A549 (cell line): Measurements from ENCODE around the gene TGFBR2.

ENCODE experiments used
- CEBPB ChIP-seq, 2 experiments: fragments of >200 bp in 1 of 2; sonication (Bioruptor Twin) in 1 of 2; formaldehyde crosslinking in 1 of 2; IDR thresholded peaks; 2 replicates each; pipeline ENCODE4 v1.6.1; 2012 to 2016
- CHD2 ChIP-seq: fragments of 150-350 bp; IDR thresholded peaks from 2 replicates; pipeline ENCODE4 v1.6.1; 2014; ENCODE audit warnings: low read length; ENCODE audit not compliant: partially characterized antibody
- ESRRA ChIP-seq: fragments of 150-350 bp; IDR thresholded peaks from 2 replicates; pipeline ENCODE4 v1.6.1; 2014; ENCODE audit warnings: mild to moderate bottlenecking, low read length, borderline replicate concordance
- JUN ChIP-seq, 2 experiments: fragments of >200 bp; sonication (Bioruptor Twin); formaldehyde crosslinking; IDR thresholded peaks; 2 replicates in 1 of 2; 3 replicates in 1 of 2; pipeline ENCODE4 v1.6.1; 2016 to 2017
- MAZ ChIP-seq: fragments of 150-350 bp; IDR thresholded peaks from 2 replicates; pipeline ENCODE4 v1.6.1; 2014; ENCODE audit warnings: antibody characterized with exemption, low read depth, low read length, borderline replicate concordance
- NR3C1 ChIP-seq: fragments of >200 bp; sonication (Bioruptor Twin); formaldehyde crosslinking; IDR thresholded peaks from 3 replicates; pipeline ENCODE4 v1.6.1; 2017
- POLR2A ChIP-seq: IDR thresholded peaks from 2 replicates; pipeline ENCODE4 v1.6.1; 2012; ENCODE audit warnings: mild to moderate bottlenecking, low read length
- SREBF2 ChIP-seq: fragments of 450-650 bp; IDR thresholded peaks from 2 replicates; pipeline ENCODE4 v1.6.1; 2014; ENCODE audit warnings: mild to moderate bottlenecking, moderate library complexity
- ZNF302 ChIP-seq: fragments of 250-450 bp; sonication (Bioruptor Pico); IDR thresholded peaks from 2 replicates; pipeline ENCODE4 v1.9.0; 2021; ENCODE audit warnings: inconsistent platforms, mild to moderate bottlenecking, moderate library complexity
- TF ChIP-seq, protein P1 (sequence below): fragments of >200 bp; sonication (Bioruptor Twin); formaldehyde crosslinking; IDR thresholded peaks from 3 replicates; pipeline ENCODE4 v1.5.1; 2016

DNA sequence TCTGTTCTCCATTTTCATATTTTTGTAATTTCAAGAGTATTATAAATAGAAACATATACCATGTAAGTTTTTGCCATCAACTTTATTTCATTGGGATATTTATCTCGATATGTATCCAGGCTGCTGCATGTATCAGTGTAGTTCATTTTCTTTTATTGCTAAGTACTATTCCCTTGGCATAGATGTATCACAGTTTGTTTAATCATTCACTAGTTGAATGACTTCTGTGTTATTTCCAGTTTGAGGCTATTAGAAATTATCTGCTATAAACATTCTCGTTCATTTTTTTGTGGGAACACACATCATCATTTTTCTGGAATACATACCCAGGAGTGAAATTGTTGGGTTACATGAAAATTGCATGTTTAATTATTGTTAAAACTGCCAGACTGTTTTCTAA is 18.5 kb upstream of the TGFBR2 start:
- TF ChIP-seq, protein P1, sequence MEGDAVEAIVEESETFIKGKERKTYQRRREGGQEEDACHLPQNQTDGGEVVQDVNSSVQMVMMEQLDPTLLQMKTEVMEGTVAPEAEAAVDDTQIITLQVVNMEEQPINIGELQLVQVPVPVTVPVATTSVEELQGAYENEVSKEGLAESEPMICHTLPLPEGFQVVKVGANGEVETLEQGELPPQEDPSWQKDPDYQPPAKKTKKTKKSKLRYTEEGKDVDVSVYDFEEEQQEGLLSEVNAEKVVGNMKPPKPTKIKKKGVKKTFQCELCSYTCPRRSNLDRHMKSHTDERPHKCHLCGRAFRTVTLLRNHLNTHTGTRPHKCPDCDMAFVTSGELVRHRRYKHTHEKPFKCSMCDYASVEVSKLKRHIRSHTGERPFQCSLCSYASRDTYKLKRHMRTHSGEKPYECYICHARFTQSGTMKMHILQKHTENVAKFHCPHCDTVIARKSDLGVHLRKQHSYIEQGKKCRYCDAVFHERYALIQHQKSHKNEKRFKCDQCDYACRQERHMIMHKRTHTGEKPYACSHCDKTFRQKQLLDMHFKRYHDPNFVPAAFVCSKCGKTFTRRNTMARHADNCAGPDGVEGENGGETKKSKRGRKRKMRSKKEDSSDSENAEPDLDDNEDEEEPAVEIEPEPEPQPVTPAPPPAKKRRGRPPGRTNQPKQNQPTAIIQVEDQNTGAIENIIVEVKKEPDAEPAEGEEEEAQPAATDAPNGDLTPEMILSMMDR: no peak
- TF ChIP-seq POLR2A: no peak
- no peak for TF ChIP-seq SREBF2
- no peak for TF ChIP-seq ZNF302
- no peak for TF ChIP-seq NR3C1
- no peak for TF ChIP-seq MAZ
- no peak for TF ChIP-seq JUN (IDR thresholded peaks at IDR 0.05)
- no peak for TF ChIP-seq ESRRA
- no peak for TF ChIP-seq CHD2
- no peak for TF ChIP-seq CEBPB (IDR thresholded peaks at IDR 0.05)
